Endothelial cell of umbilical vein (primary cell): ENCODE data around the gene ADCY5. TPM values are rescaled to one million over a fixed set of nuclear protein-coding genes. Genes with fewer than 3 reads are reported as not detected.

Experiments used
- BruUV-seq: library from RNA; stranded (reverse); fragments of 400-500 nt; replicated peaks from 2 replicates; lab custom pipeline; 2021; lab: Mats Ljungman, UMichigan
- CTCF ChIA-PET: fragments of 300-600, 350-600 bp; sonication (Branson Sonifier 250); formaldehyde crosslinking; loops from one replicate; lab custom pipeline; 2021; ENCODE audit warnings: antibody characterized with exemption, inconsistent platforms; lab: Charles Lee
- POLR2A ChIA-PET: fragments of 300-600, 350-600 bp; sonication (Branson Sonifier 250); formaldehyde crosslinking; loops from one replicate; lab custom pipeline; 2021; ENCODE audit warnings: antibody characterized with exemption, inconsistent platforms; lab: Charles Lee
- DNase-seq: peaks from one replicate; pipeline ENCODE4 v3.0.0-alpha.2; 2011; ENCODE audit warnings: low read depth, low spot score
- FAIRE-seq: peaks from 2 replicates; lab custom pipeline; 2011; peaks lifted over from hg19 to GRCh38; lab: Jason Lieb, UNC
- H2AFZ ChIP-seq: 2 replicates; pipeline ENCODE4 v1.6.0; 2012; ENCODE audit warnings: low read depth, low read length, control low read depth, inconsistent platforms
- H3K27ac ChIP-seq: 2 replicates; pipeline ENCODE4 v1.5.1; 2011; ENCODE audit warnings: low read depth, mild to moderate bottlenecking, control low read depth, low read length, moderate library complexity; ENCODE audit not compliant: insufficient read depth
- H3K27me3 ChIP-seq, 2 experiments: 2 replicates each; pipeline versions ENCODE4 v1.6.0 to v1.6.1; 2011; ENCODE audit warnings: low read length in 2 of 2, mixed read lengths in 1 of 2; ENCODE audit not compliant: control insufficient read depth in 2 of 2, insufficient read depth in 2 of 2
- H3K36me3 ChIP-seq, 2 experiments: 2 replicates in 1 of 2; 3 replicates in 1 of 2; pipeline ENCODE4 v1.5.1; 2011; ENCODE audit warnings: low read length in 2 of 2, mild to moderate bottlenecking in 1 of 2, moderate library complexity in 1 of 2; ENCODE audit not compliant: control insufficient read depth in 2 of 2, insufficient read depth in 2 of 2; ENCODE audit errors: extremely low read depth in 1 of 2
- H3K4me1 ChIP-seq: 3 replicates; pipeline ENCODE4 v1.5.1; 2011; ENCODE audit warnings: mild to moderate bottlenecking, low read length; ENCODE audit not compliant: control insufficient read depth, insufficient read depth; ENCODE audit errors: extremely low read depth
- H3K4me2 ChIP-seq: 2 replicates; pipeline ENCODE4 v1.6.1; 2011; ENCODE audit warnings: low read length, control low read depth, mixed read lengths; ENCODE audit not compliant: insufficient read depth
- H3K4me3 ChIP-seq, 3 experiments: fragments of 200-600 bp in 1 of 3; sonication (generic), shearing (Covaris generic) in 1 of 3; replicated peaks in 1 of 3; 2 replicates each; pipeline ENCODE4 v1.5.1; 2011 to 2016; ENCODE audit warnings: control low read depth in 3 of 3, low read length in 3 of 3, mild to moderate bottlenecking in 2 of 3, inconsistent platforms in 1 of 3, low read depth in 1 of 3, moderate library complexity in 1 of 3; ENCODE audit not compliant: insufficient read depth in 1 of 3
- H3K79me2 ChIP-seq: 2 replicates; pipeline ENCODE4 v1.6.0; 2012; ENCODE audit warnings: low read length, inconsistent platforms; ENCODE audit not compliant: control insufficient read depth, insufficient read depth
- H3K9ac ChIP-seq: replicated peaks from 2 replicates; pipeline ENCODE3; 2011; ENCODE audit warnings: low read length, control low read depth; ENCODE audit not compliant: insufficient read depth; ENCODE audit errors: extremely low read depth
- H3K9me1 ChIP-seq: replicated peaks from 3 replicates; pipeline ENCODE4 v1.6.0; 2011; ENCODE audit warnings: mild to moderate bottlenecking, low read length; ENCODE audit not compliant: control insufficient read depth, insufficient read depth; ENCODE audit errors: extremely low read depth
- H3K9me3 ChIP-seq: replicated peaks from 2 replicates; pipeline ENCODE4 v1.5.1; 2012; ENCODE audit warnings: low read length, inconsistent platforms; ENCODE audit not compliant: control insufficient read depth, insufficient read depth
- H4K20me1 ChIP-seq: replicated peaks from 2 replicates; pipeline ENCODE3; 2011; ENCODE audit warnings: mild to moderate bottlenecking, low read length; ENCODE audit not compliant: control insufficient read depth, insufficient read depth; ENCODE audit errors: extremely low read depth
- EZH2 ChIP-seq: IDR thresholded peaks from 2 replicates; pipeline ENCODE4 v1.6.1; 2012; ENCODE audit warnings: borderline replicate concordance, low read depth, mild to moderate bottlenecking, moderate library complexity, low read length, inconsistent platforms; ENCODE audit not compliant: severe bottlenecking
- FOS ChIP-seq: IDR thresholded peaks from 2 replicates; pipeline ENCODE4 v1.6.1; 2011; ENCODE audit warnings: mild to moderate bottlenecking, low read length, moderate library complexity, borderline replicate concordance; ENCODE audit not compliant: insufficient read depth
- GATA2 ChIP-seq: IDR thresholded peaks from 2 replicates; pipeline ENCODE4 v1.7.0; 2011; ENCODE audit warnings: low read depth, mild to moderate bottlenecking, moderate library complexity, mixed read lengths, low read length; ENCODE audit not compliant: insufficient read length, insufficient read depth
- JUN ChIP-seq: IDR thresholded peaks from 2 replicates; pipeline ENCODE4 v1.6.1; 2011; ENCODE audit warnings: borderline replicate concordance, low read depth; ENCODE audit not compliant: insufficient read length, insufficient read depth
- MYC ChIP-seq: IDR thresholded peaks from one replicate; pipeline ENCODE4 v1.6.1; 2011; ENCODE audit warnings: mild to moderate bottlenecking, low read depth, low read length
- POLR2A ChIP-seq: IDR thresholded peaks from 2 replicates; pipeline ENCODE4 v1.6.1; 2012; ENCODE audit warnings: low read depth, mild to moderate bottlenecking, control low read depth, low read length
- POLR2AphosphoS5 ChIP-seq: IDR thresholded peaks from 2 replicates; pipeline ENCODE4 v1.6.1; 2012; ENCODE audit warnings: low read depth, mild to moderate bottlenecking, control low read depth, low read length, moderate library complexity; ENCODE audit not compliant: insufficient read depth
- dilution Hi-C: fragments of 300-500 bp; cut with MboI; formaldehyde crosslinking; loops from one replicate; pipeline ENCODE4 v1.15.0; 2019; ENCODE audit warnings: low sequenced_read_pairs; ENCODE audit not compliant: extremely low pct_ligation_motif_present
- intact Hi-C: fragments of 100-400 bp; cut with micrococcal nuclease; formaldehyde crosslinking; loops from one replicate; pipeline ENCODE4 v1.10.0; 2022
- polyA plus RNA-seq, 4 experiments: library from polyadenylated mRNA; depleted of rRNA in 3 of 4; stranded (reverse) in 3 of 4; unstranded in 1 of 4; fragments of >200 nt; gene quantifications; 2 replicates each; pipeline versions ENCODE4 v1.2.1 to v1.2.3, GENCODE V29; 2011 to 2012; ENCODE audit warnings: missing spikeins in 1 of 4
- total RNA-seq: library from RNA; stranded (reverse); gene quantifications from 2 replicates; pipeline ENCODE4 v1.2.3, GENCODE V29; 2021
- TF ChIP-seq, protein P1 (sequence below): IDR thresholded peaks from 2 replicates; pipeline ENCODE4 v1.6.1; 2011; ENCODE audit not compliant: insufficient read depth, insufficient read length
- TF ChIP-seq, protein P2 (sequence below), 2 donors: IDR thresholded peaks; 1 replicate in 1 of 2; 2 replicates in 1 of 2; pipeline ENCODE4 v1.5.1; 2011; ENCODE audit warnings: low read length in 2 of 2, mild to moderate bottlenecking in 2 of 2, moderate library complexity in 2 of 2, control low read depth in 1 of 2, inconsistent platforms in 1 of 2, low read depth in 1 of 2; ENCODE audit not compliant: insufficient read depth in 1 of 2; ENCODE audit errors: extremely low read depth in 1 of 2

Gene ADCY5
- total and polyA plus RNA-seq, 2 donors (not counting 3 experiments of a cell fraction or from before 2014, with no cell fraction given), result 0.01 TPM; not detected in 1

DNA sequence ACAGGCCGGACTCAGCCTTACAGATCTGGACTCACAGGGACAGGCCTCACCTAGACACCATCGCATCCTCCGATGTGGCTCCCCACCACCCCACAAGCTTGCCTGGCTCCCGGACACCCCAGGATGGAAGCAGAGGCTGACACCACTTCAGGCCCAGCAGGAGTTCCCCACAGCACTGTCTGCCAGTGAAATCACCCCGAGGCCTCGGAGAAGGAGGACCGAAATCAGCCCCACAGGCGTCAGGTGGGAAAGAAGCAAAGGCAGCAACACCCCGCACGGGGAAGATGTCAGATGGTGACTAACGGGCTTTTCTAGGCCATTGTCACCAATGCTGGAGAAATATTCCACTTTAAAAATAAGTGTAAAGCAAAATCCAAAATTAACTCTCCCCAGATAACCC lies 18.6 kb downstream of the ADCY5 start:
- Histone ChIP-seq H3K36me3 (no peaks in the 10 kb centered on the region), H3K4me2 (no peak overlapping the region), H4K20me1 (no peaks in the 10 kb centered on the region), H3K27me3 (peaks cover 11 to 15% of the 10 kb centered on the region in 2 experiments), H2AFZ (no peak overlapping the region), H3K4me3 (no peak overlapping the region), H3K27ac (no peak overlapping the region), H3K9me3 (no peaks in the 10 kb centered on the region), H3K4me1 (no peaks in the 10 kb centered on the region), H3K9me1 (no peaks in the 10 kb centered on the region), H3K9ac (no peak overlapping the region), H3K79me2 (no peaks in the 10 kb centered on the region)
- BruUV-seq, result no TSS peak
- ChIA-PET CTCF (no interaction called here), POLR2A (no interaction called here)
- no peak for TF ChIP-seq POLR2AphosphoS5
- no peak for TF ChIP-seq MYC
- TF ChIP-seq, protein P1, sequence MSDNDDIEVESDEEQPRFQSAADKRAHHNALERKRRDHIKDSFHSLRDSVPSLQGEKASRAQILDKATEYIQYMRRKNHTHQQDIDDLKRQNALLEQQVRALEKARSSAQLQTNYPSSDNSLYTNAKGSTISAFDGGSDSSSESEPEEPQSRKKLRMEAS, result no peak
- no peak for TF ChIP-seq JUN
- TF ChIP-seq, protein P2, sequence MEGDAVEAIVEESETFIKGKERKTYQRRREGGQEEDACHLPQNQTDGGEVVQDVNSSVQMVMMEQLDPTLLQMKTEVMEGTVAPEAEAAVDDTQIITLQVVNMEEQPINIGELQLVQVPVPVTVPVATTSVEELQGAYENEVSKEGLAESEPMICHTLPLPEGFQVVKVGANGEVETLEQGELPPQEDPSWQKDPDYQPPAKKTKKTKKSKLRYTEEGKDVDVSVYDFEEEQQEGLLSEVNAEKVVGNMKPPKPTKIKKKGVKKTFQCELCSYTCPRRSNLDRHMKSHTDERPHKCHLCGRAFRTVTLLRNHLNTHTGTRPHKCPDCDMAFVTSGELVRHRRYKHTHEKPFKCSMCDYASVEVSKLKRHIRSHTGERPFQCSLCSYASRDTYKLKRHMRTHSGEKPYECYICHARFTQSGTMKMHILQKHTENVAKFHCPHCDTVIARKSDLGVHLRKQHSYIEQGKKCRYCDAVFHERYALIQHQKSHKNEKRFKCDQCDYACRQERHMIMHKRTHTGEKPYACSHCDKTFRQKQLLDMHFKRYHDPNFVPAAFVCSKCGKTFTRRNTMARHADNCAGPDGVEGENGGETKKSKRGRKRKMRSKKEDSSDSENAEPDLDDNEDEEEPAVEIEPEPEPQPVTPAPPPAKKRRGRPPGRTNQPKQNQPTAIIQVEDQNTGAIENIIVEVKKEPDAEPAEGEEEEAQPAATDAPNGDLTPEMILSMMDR (IDR thresholded peaks at IDR 0.05; ENCODE audit: extremely low read depth in 1 of 2, insufficient read depth in 1 of 2, low read depth in 1 of 2, low read length in 2 of 2), result no peak
- no peak for TF ChIP-seq GATA2
- no peak for TF ChIP-seq EZH2
- TF ChIP-seq POLR2A, result no peak
- TF ChIP-seq FOS, result no peak
- dilution Hi-C loops, result no loop called here
- no peak for FAIRE-seq
- intact Hi-C loops, result no loop called here
- no peak for DNase-seq
